HCT116 (cell line): ENCODE measurements around the gene LIMA1.

Experiments used
- CTCF ChIP-seq, 3 experiments: fragments of 200-600 bp in 1 of 3; sonication (generic) in 1 of 3; IDR thresholded peaks in 2 of 3; conservative IDR thresholded peaks in 1 of 3; 2 replicates each; pipeline ENCODE4 v1.5.1; 2012 to 2017; ENCODE audit warnings: low read depth in 2 of 3, low read length in 2 of 3, antibody characterized with exemption in 1 of 3, borderline replicate concordance in 1 of 3, control low read depth in 1 of 3, mild to moderate bottlenecking in 1 of 3, mixed read lengths in 1 of 3, mixed run types in 1 of 3, moderate library complexity in 1 of 3; ENCODE audit not compliant: insufficient read depth in 1 of 3
- POLR2A ChIP-seq: IDR thresholded peaks from 2 replicates; pipeline ENCODE4 v1.7.0; 2011; ENCODE audit warnings: borderline replicate concordance; ENCODE audit not compliant: insufficient read depth, insufficient read length; ENCODE audit errors: extremely low read depth

DNA sequence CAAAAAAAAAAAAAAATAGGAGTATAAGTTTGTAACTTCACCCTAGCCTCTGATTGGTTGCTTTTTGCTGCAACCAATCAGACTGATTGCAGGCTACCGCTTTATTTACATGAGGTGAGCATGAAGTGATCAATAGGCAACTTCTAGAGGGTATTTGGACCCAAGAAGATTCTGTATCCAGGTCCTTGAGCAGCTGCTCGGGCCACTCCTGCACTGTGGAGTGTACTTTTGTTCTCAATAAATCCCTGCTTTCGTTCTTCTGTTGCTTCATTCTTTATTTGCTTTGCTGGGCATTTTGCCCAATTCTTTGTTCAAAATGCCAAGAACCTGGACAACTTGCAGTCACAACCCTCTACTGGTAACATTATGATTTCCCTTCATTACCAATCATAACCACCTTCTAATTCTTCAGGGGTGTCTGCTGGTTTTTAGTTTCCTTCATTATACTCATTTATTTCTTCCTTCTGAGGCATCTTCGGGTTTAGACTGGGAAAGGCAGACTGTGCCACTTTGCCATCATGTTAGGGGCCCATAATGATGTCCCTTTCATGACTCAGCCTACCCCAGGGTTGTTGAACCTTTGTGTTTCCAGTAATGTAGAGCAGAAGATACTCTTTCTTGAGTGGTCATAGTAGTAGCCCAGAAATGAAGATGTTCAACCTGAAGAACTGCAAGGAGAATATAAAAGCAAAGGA lies 43.4 kb upstream of the LIMA1 start:
- TF ChIP-seq POLR2A (no peak), CTCF (IDR thresholded peaks at IDR 0.05 in 2 of 3, conservative IDR thresholded peaks at IDR 0.05 in 1 of 3; ENCODE audit: borderline replicate concordance in 1 of 3, insufficient read depth in 1 of 3, low read depth in 2 of 3, low read length in 2 of 3) (no peak)
